Lung (tissue), 12 donors: ENCODE measurements around the gene XYLT1. TPM values are rescaled to one million over a fixed set of nuclear protein-coding genes. Genes with fewer than 3 reads are reported as not detected.
"Not testable (repeated sequence)": the region's sequence is repeated elsewhere in the genome, so short reads cannot be mapped to it uniquely, and the experiment has no call there.

Experiments used
- ATAC-seq: fragments of 200-7000 bp; cut with Tn5 transposase; one replicate; pipeline ENCODE4 v1.9.1; 2020; ENCODE audit warnings: moderate number of reproducible peaks; ENCODE audit not compliant: insufficient read depth, low FRiP score
- DNase-seq, 3 donors: peaks; one replicate each; pipeline ENCODE4 v3.0.0-alpha.2; 2013 to 2017
- H3K27ac ChIP-seq, 2 donors: one replicate each; pipeline ENCODE4 v1.5.1; 2013; ENCODE audit warnings: mild to moderate bottlenecking in 2 of 2, moderate library complexity in 2 of 2, control low read depth in 1 of 2, inconsistent platforms in 1 of 2, low read depth in 1 of 2, low read length in 1 of 2
- H3K27me3 ChIP-seq, 3 donors: one replicate each; pipeline ENCODE4 v1.5.1; 2013; ENCODE audit warnings: low read length in 2 of 3; ENCODE audit not compliant: control insufficient read depth in 3 of 3, insufficient read depth in 3 of 3
- H3K36me3 ChIP-seq, 4 donors: one replicate each; pipeline ENCODE4 v1.5.1; 2013; ENCODE audit warnings: low read length in 4 of 4, mild to moderate bottlenecking in 1 of 4, moderate library complexity in 1 of 4; ENCODE audit not compliant: control insufficient read depth in 4 of 4, insufficient read depth in 4 of 4
- H3K4me1 ChIP-seq, 5 donors: one replicate each; pipeline ENCODE4 v1.5.1; 2013; ENCODE audit warnings: low read length in 5 of 5, mild to moderate bottlenecking in 2 of 5, moderate library complexity in 1 of 5; ENCODE audit not compliant: control insufficient read depth in 5 of 5, insufficient read depth in 5 of 5
- H3K4me3 ChIP-seq: one replicate; pipeline ENCODE4 v1.5.1; 2013; ENCODE audit warnings: mild to moderate bottlenecking, control low read depth, moderate library complexity
- H3K9ac ChIP-seq, 2 donors: one replicate each; pipeline ENCODE4 v1.5.1; 2013; ENCODE audit warnings: low read length in 2 of 2, control low read depth in 1 of 2; ENCODE audit not compliant: insufficient read depth in 1 of 2
- H3K9me3 ChIP-seq, 4 donors: one replicate each; pipeline ENCODE4 v1.5.1; 2013; ENCODE audit warnings: low read length in 3 of 4, mild to moderate bottlenecking in 1 of 4, moderate library complexity in 1 of 4; ENCODE audit not compliant: control insufficient read depth in 4 of 4, insufficient read depth in 3 of 4
- CTCF ChIP-seq: IDR thresholded peaks from 2 replicates; pipeline ENCODE4 v1.5.1; 2012; ENCODE audit warnings: mild to moderate bottlenecking; ENCODE audit errors: control extremely low read depth, extremely low read depth
- WGBS, 2 donors: extraction: QIAGEN DNeasy Blood & Tissue Kit; methylation state at CpG; one replicate each; pipeline ENCODE4 v1.1.7; 2013; 5-methylcytosine and 5-hydroxymethylcytosine counted together
- polyA plus RNA-seq, 2 donors: library from polyadenylated mRNA; stranded (reverse); fragments of 200-250 nt; gene quantifications; one replicate each; pipeline ENCODE4 v1.2.1, GENCODE V29; 2013
- total RNA-seq, 2 donors: library from RNA; depleted of rRNA in 1 of 2; stranded (reverse); fragments of >200 nt in 1 of 2; gene quantifications; one replicate each; pipeline ENCODE4 v1.2.1, GENCODE V29; 2014 to 2021
- donor health status: control.
- donor health status: control.
- donor health status: Bipolar disorder and iron deficiency.
- donor health status: healthy.
- donor health status: DM: yes; HTN: yes; CAD: no.

Gene XYLT1
- total and polyA plus RNA-seq, 4 donors: 1.4 to 11.5 (median 6.9) TPM

GRCh38 chr16:17413508-17413907 lies 57.3 kb downstream of the XYLT1 start:
- Histone ChIP-seq H3K9me3 (peaks cover 0 to 6% (median under 1%) of the 10 kb centered on the region in 4 donors), H3K4me1 (peaks cover 0 to 15% (median 7%) of the 10 kb centered on the region in 5 donors), H3K4me3 (no peak overlapping the region), H3K27me3 (no peaks in the 10 kb centered on the region), H3K9ac (no peak overlapping the region), H3K36me3 (no peaks in the 10 kb centered on the region), H3K27ac (no peak overlapping the region)
- 91 to 96% methylated on average over 4 of the region's 4 CpGs for WGBS, 2 donors
- no peak for ATAC-seq
- DNase-seq: no peak
- no peak for TF ChIP-seq CTCF

- ATAC-seq (no peak), DNase-seq (no peak)
- Histone ChIP-seq H3K4me3 (no peak overlapping the region), H3K27ac (no peak overlapping the region), H3K36me3 (no peaks in the 10 kb centered on the region), H3K4me1 (peaks cover 0 to 15% (median 7%) of the 10 kb centered on the region in 5 donors), H3K9me3 (peaks cover 0 to 5% (median under 1%) of the 10 kb centered on the region in 4 donors), H3K9ac (no peak overlapping the region), H3K27me3 (no peaks in the 10 kb centered on the region)
- WGBS, 2 donors: 83 to 94% methylated on average over 5 of the region's 5 CpGs
- no peak for TF ChIP-seq CTCF
Observed at GRCh38 chr16:17412791-17413190, 58.0 kb downstream of the XYLT1 start.

DNA sequence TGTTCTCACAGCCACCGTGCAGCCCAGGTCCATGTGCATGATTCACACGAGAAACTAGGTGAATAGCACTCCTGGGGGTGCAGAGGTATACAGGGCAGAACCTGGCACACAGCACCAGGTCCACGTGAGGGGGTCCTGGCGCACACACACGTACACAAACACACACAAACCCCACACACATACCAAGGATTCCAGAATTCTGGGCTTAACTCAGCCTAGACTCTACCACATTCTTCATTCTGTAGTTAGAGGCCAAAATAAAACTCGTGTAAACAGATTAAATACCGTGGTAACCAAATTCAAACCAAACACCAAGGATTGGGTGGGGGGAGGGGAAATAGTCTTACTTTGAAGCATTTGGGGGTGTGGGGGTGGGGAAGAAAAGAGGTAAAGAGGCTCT lies 58.5 kb downstream of the XYLT1 start:
- Histone ChIP-seq H3K9ac (no peak overlapping the region), H3K4me1 (peaks cover 0 to 14% (median 6%) of the 10 kb centered on the region in 5 donors), H3K36me3 (no peaks in the 10 kb centered on the region), H3K27me3 (no peaks in the 10 kb centered on the region), H3K4me3 (no peak overlapping the region), H3K9me3 (peaks cover 0 to 4% (median under 1%) of the 10 kb centered on the region in 4 donors), H3K27ac (no peak overlapping the region)
- peak; percentile 35 to 50 (median 40) for DNase-seq
- ATAC-seq: no peak
- TF ChIP-seq CTCF: no peak
- 63 to 88% methylated on average over 7 of the region's 7 CpGs for WGBS, 2 donors

GRCh38 chr16:17411263-17411662 lies 59.5 kb downstream of the XYLT1 start:
- Histone ChIP-seq H3K9ac (no peak overlapping the region), H3K27me3 (no peaks in the 10 kb centered on the region), H3K9me3 (peaks cover 0 to 4% (median under 1%) of the 10 kb centered on the region in 4 donors), H3K27ac (no peak overlapping the region), H3K36me3 (no peaks in the 10 kb centered on the region), H3K4me3 (no peak overlapping the region), H3K4me1 (peaks cover 0 to 5% (median 0%) of the 10 kb centered on the region in 5 donors)
- TF ChIP-seq CTCF: no peak
- no peak for DNase-seq
- 80 to 84% methylated on average over 2 of the region's 2 CpGs for WGBS, 2 donors
- ATAC-seq: no peak

- ATAC-seq, H3K36me3 ChIP-seq, H3K27me3 ChIP-seq, H3K4me3 ChIP-seq, H3K27ac ChIP-seq, DNase-seq, H3K4me1 ChIP-seq, H3K9ac ChIP-seq, H3K9me3 ChIP-seq: not testable (repeated sequence)
- 98 to 99% methylated on average over 6 of the region's 6 CpGs for WGBS, 2 donors
Observed at GRCh38 chr16:17410316-17410715, 60.4 kb downstream of the XYLT1 start.
